GM10248 (cell line): ENCODE data around the gene HSBP1.

Experiments used
- CTCF ChIA-PET: fragments of 300-600 bp; sonication (Branson Sonifier 250); formaldehyde crosslinking; extraction: SDS; loops from one replicate; lab custom pipeline; 2021; ENCODE audit warnings: antibody characterized with exemption; lab: Yijun Ruan, JAX
- POLR2A ChIA-PET: fragments of 350-650 bp; sonication (Branson Sonifier 250); formaldehyde crosslinking; extraction: SDS; loops from one replicate; lab custom pipeline; 2020; ENCODE audit warnings: antibody characterized with exemption; lab: Yijun Ruan, JAX
- DNase-seq: peaks from one replicate; pipeline ENCODE4 v3.0.0; 2012; ENCODE audit errors: extremely low spot score
- CTCF ChIP-seq: IDR thresholded peaks from 2 replicates; pipeline ENCODE4 v1.5.1; 2012; ENCODE audit warnings: mild to moderate bottlenecking, low read depth; ENCODE audit errors: extremely low read depth, missing control alignments, control extremely low read depth

HSBP1 gene

GRCh38 chr16:83791916-83792315, 15.9 kb upstream of the HSBP1 start:
- ChIA-PET POLR2A (no interaction called here), CTCF (no interaction called here)
- no peak for DNase-seq
- no peak for TF ChIP-seq CTCF

- TF ChIP-seq CTCF = no peak
- CTCF ChIA-PET = no interaction called here
- POLR2A ChIA-PET = no interaction called here
- no peak for DNase-seq
Observed at GRCh38 chr16:83792391-83792790, 15.4 kb upstream of the HSBP1 start.

GRCh38 chr16:83793179-83793578, 14.6 kb upstream of the HSBP1 start:
- no peak for DNase-seq
- no peak for TF ChIP-seq CTCF
- ChIA-PET CTCF (no interaction called here), POLR2A (interaction anchor here (0.6 kb wide), 1 partner anchor 192 kb away, joined by 3 read pairs; no protein-coding TSS in a partner anchor)

DNA sequence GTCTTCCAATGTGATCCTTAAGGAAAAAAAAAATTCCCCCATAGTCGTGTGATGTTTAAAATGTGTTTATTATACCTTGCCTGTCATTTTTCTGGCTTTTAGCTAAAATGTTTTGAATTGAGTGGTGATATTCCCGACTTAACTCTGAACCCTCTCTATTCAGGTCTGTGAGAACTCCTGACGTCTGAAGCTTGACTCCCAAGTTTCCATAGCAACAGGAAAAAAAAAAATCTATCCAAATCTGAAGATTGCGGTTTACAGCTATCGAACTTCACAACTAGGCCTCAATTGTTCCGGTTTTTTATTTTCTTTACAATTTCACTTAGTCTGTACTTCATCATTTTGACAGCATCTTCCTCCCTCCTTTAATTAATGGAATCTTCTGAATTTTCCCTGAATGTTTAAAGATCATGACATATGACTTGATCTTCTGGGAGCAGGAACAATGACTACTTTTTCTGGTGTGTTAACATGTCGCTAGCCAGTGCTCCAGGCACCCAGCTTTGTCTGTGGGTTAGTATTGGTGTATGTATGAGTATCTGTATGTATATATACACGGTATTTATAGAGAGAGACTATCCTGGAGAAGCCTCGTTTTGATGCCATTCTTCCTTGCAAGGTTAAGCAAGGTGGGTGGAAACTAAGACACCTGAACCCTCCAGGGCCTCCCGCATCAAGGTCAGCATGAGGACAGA, 12.8 kb upstream of the HSBP1 start:
- no peak for DNase-seq
- ChIA-PET POLR2A (no interaction called here), CTCF (no interaction called here)
- TF ChIP-seq CTCF = no peak

DNA sequence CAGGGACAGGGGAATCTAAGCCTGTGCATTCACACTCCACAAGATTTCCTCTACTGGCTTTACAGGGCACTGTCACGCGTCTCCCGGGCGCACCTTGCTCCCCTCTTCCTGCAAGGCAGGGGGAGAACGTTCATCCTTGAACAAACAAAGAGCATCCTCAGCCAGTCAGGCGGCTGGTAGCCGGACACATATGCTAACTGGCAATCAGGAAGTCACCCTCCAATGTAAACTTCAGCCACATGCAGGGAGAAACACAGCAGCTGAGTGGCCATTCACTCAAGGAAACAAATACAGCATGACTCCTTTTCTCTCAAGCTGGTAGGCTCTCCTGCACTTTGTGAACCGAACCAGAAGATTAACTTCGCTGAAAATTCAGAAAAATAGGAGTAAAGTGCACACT, 10.8 kb upstream of the HSBP1 start:
- DNase-seq = no peak
- TF ChIP-seq CTCF = no peak
- ChIA-PET CTCF (no interaction called here), POLR2A (no interaction called here)

DNA sequence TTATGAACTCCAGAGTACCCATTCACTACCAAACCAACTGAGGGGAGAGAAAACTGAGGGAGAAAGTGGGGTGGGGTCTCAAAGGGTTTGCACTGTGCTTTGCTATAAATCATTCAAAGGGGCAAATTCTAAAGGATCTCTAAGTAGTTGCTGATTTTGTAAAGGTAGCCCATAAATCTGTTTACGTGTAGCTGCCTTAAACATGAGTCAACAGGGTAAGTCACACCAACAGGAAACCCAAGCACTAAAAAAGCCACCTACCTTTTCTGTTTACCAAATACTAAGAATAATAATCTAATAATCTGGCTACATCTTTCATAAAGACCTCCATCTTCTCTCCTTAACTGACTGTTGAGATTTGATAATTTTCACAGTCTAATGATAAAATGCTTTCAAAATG, 8.4 kb upstream of the HSBP1 start:
- ChIA-PET POLR2A (no interaction called here), CTCF (no interaction called here)
- no peak for DNase-seq
- TF ChIP-seq CTCF = no peak
